Gastrocnemius medialis (tissue), 4 donors: ENCODE data around the gene MCF2L2. TPM values are rescaled to one million over a fixed set of nuclear protein-coding genes. Genes with fewer than 3 reads are reported as not detected.

ENCODE experiments used
- ATAC-seq, 2 donors: fragments of 150-250 bp; one replicate each; pipeline ENCODE4 v1.9.1; 2016
- DNase-seq, 2 donors: peaks; one replicate each; pipeline ENCODE4 v3.0.0-alpha.2; 2019
- H3K27ac ChIP-seq, 4 donors: fragments of 200-600 bp; sonication (generic); 1 replicate in 1 of 4; 2 replicates in 3 of 4; pipeline ENCODE4 v1.5.1; 2016 to 2018; ENCODE audit warnings: mild to moderate bottlenecking in 2 of 4, moderate library complexity in 1 of 4
- H3K27me3 ChIP-seq, 3 donors: fragments of 200-600 bp; sonication (generic) in 2 of 3; 1 replicate in 1 of 3; 2 replicates in 2 of 3; pipeline versions ENCODE4 v1.5.1 to v1.6.0; 2016 to 2019; ENCODE audit warnings: mild to moderate bottlenecking in 1 of 3, moderate library complexity in 1 of 3
- H3K36me3 ChIP-seq, 2 donors: fragments of 200-600 bp; sonication (generic) in 1 of 2; one replicate each; pipeline ENCODE4 v1.5.1; 2017 to 2018
- H3K4me1 ChIP-seq, 2 donors: fragments of 200-600 bp; sonication (generic) in 1 of 2; one replicate each; pipeline ENCODE4 v1.5.1; 2016 to 2017; ENCODE audit warnings: mild to moderate bottlenecking in 2 of 2
- H3K4me3 ChIP-seq, 4 donors: fragments of 200-600 bp; sonication (generic) in 3 of 4; 1 replicate in 1 of 4; 2 replicates in 3 of 4; pipeline ENCODE4 v1.5.1; 2016 to 2019; ENCODE audit warnings: mild to moderate bottlenecking in 2 of 4
- H3K9me3 ChIP-seq, 3 donors: fragments of 200-600 bp; sonication (generic) in 2 of 3; 1 replicate in 1 of 3; 2 replicates in 2 of 3; pipeline ENCODE4 v1.5.1; 2016 to 2019
- CTCF ChIP-seq, 5 experiments: fragments of 450-650 bp in 3 of 5; fragments of 200-600 bp in 2 of 5; sonication (generic) in 2 of 5; IDR thresholded peaks in 4 of 5; conservative IDR thresholded peaks in 1 of 5; 1 replicate in 4 of 5; 2 replicates in 1 of 5; pipeline ENCODE4 v1.5.1; 2016 to 2019; ENCODE audit warnings: antibody characterized with exemption in 5 of 5, mild to moderate bottlenecking in 3 of 5, moderate library complexity in 3 of 5
- POLR2A ChIP-seq, 2 donors: fragments of 450-650 bp; IDR thresholded peaks; one replicate each; pipeline ENCODE4 v1.6.1; 2017; ENCODE audit warnings: antibody characterized with exemption in 2 of 2, mild to moderate bottlenecking in 2 of 2, moderate library complexity in 2 of 2
- in situ Hi-C, 4 donors: fragments of 200-750 bp; cut with MboI; loops; one replicate each; pipeline versions ENCODE4 v1.15.0 to v1.8.0; 2017; ENCODE audit warnings: low sequenced_read_pairs in 4 of 4
- intact Hi-C: fragments of 100-400 bp; cut with DNase I; formaldehyde crosslinking; loops from one replicate; pipeline ENCODE4 v1.15.1; 2023; ENCODE audit warnings: low total_unique reads
- total RNA-seq, 4 donors: library from RNA; depleted of rRNA; stranded (reverse); fragments of >200 nt; gene quantifications; one replicate each; pipeline versions ENCODE4 v1.1.0 to v1.2.3, GENCODE V29; 2016

The MCF2L2 gene
- total RNA-seq, 4 donors from 2014 or later: 0.27 to 0.61 (median 0.46) TPM

- Histone ChIP-seq H3K36me3 (no peaks in the 10 kb centered on the region), H3K27ac (peak overlapping the region; percentile 56 to 72 (median 64)), H3K4me3 (no peak overlapping the region), H3K9me3 (no peaks in the 10 kb centered on the region), H3K27me3 (no peaks in the 10 kb centered on the region), H3K4me1 (peaks cover 47 to 66% of the 10 kb centered on the region in 2 donors)
- no peak for TF ChIP-seq CTCF (IDR thresholded peaks at IDR 0.05 in 4 of 5, conservative IDR thresholded peaks at IDR 0.05 in 1 of 5)
- ATAC-seq (no peak), DNase-seq (no peak)
- in situ Hi-C loops (no loop called here), intact Hi-C loops (loop anchor here (10.0 kb wide), 2 partner anchors 221 to 621 kb away; partner anchors contain the start of gene PARL)
These were observed 164.2 kb downstream of the MCF2L2 start for GRCh38 chr3:183264268-183264667.

- no peak for DNase-seq
- peaks cover 47 to 59% of the 10 kb centered on the region in 2 donors for H3K4me1 ChIP-seq
- H3K27ac ChIP-seq: peak overlapping the region in 2 of 4 donors; percentile 56 to 58
- no peaks in the 10 kb centered on the region for H3K27me3 ChIP-seq
- TF ChIP-seq POLR2A (IDR thresholded peaks at IDR 0.05) (no peak), CTCF (IDR thresholded peaks at IDR 0.05 in 4 of 5, conservative IDR thresholded peaks at IDR 0.05 in 1 of 5) (no peak)
- H3K36me3 ChIP-seq: no peaks in the 10 kb centered on the region
- no peak for ATAC-seq
- no peak overlapping the region for H3K4me3 ChIP-seq
- in situ Hi-C loops: no loop called here
- no peaks in the 10 kb centered on the region for H3K9me3 ChIP-seq
- intact Hi-C loops: loop anchor here (10.0 kb wide), 2 partner anchors 222 to 622 kb away; partner anchors contain the start of gene PARL
These were observed 165.5 kb downstream of the MCF2L2 start for GRCh38 chr3:183262875-183263378.

- Histone ChIP-seq H3K27ac (no peak overlapping the region), H3K4me3 (no peak overlapping the region), H3K9me3 (no peaks in the 10 kb centered on the region), H3K36me3 (peaks cover 0 to 6% of the 10 kb centered on the region in 2 donors), H3K27me3 (no peaks in the 10 kb centered on the region), H3K4me1 (peaks cover 50 to 61% of the 10 kb centered on the region in 2 donors)
- ATAC-seq (no peak), DNase-seq (no peak)
- in situ Hi-C loops: no loop called here
- TF ChIP-seq POLR2A (IDR thresholded peaks at IDR 0.05): no peak
- TF ChIP-seq CTCF (IDR thresholded peaks at IDR 0.05 in 4 of 5, conservative IDR thresholded peaks at IDR 0.05 in 1 of 5): no peak
- intact Hi-C loops: loop anchor here (10.0 kb wide), 2 partner anchors 224 to 624 kb away; partner anchors contain the start of gene PARL
These were observed 167.2 kb downstream of the MCF2L2 start for GRCh38 chr3:183261151-183261724.

- in situ Hi-C loops (no loop called here), intact Hi-C loops (loop anchor here (10.0 kb wide), 2 partner anchors 224 to 624 kb away; partner anchors contain the start of gene PARL)
- Histone ChIP-seq H3K27me3 (no peaks in the 10 kb centered on the region), H3K4me1 (peaks cover 50 to 60% of the 10 kb centered on the region in 2 donors), H3K27ac (peak overlapping the region; percentile 17 to 38 (median 20)), H3K9me3 (no peaks in the 10 kb centered on the region), H3K4me3 (no peak overlapping the region), H3K36me3 (peaks cover 0 to 6% of the 10 kb centered on the region in 2 donors)
- peak in 1 of 2 donors; percentile 34 for ATAC-seq
- no peak for DNase-seq
- TF ChIP-seq POLR2A (IDR thresholded peaks at IDR 0.05): no peak
- no peak for TF ChIP-seq CTCF (IDR thresholded peaks at IDR 0.05 in 4 of 5, conservative IDR thresholded peaks at IDR 0.05 in 1 of 5)
These were observed 168.1 kb downstream of the MCF2L2 start for GRCh38 chr3:183260167-183260904.
